B cell (primary cell): Measurements from ENCODE around the gene IL10RA. TPM values are rescaled to one million over a fixed set of nuclear protein-coding genes. Genes with fewer than 3 reads are reported as not detected.

ENCODE experiments used
- ATAC-seq: fragments of 200-7000 bp; cut with Tn5 transposase; one replicate; pipeline ENCODE4 v1.10.0; 2021; ENCODE audit warnings: low read depth, mild to moderate bottlenecking, moderate number of reproducible peaks, moderate library complexity
- CTCF ChIA-PET: fragments of 350-600 bp; sonication (Branson Sonifier 250); formaldehyde crosslinking; loops from one replicate; lab custom pipeline; 2021; ENCODE audit warnings: antibody characterized with exemption, inconsistent platforms; lab: Charles Lee
- POLR2A ChIA-PET: fragments of 350-600 bp; sonication (Branson Sonifier 250); formaldehyde crosslinking; loops from one replicate; lab custom pipeline; 2021; ENCODE audit warnings: antibody characterized with exemption; lab: Charles Lee
- DNase-seq: peaks from one replicate; pipeline ENCODE4 v3.0.0; 2013
- H2AFZ ChIP-seq: 2 replicates; pipeline ENCODE4 v1.6.1; 2012; ENCODE audit warnings: mild to moderate bottlenecking, low read depth, low read length; ENCODE audit not compliant: insufficient read depth, poor library complexity, severe bottlenecking
- H3K27ac ChIP-seq, 2 donors: 1 replicate in 1 of 2; 2 replicates in 1 of 2; pipeline ENCODE4 v1.5.1; 2012 to 2013; ENCODE audit warnings: low read length in 2 of 2, mild to moderate bottlenecking in 2 of 2, moderate library complexity in 1 of 2
- H3K27me3 ChIP-seq, 4 experiments: fragments of 200-600 bp in 1 of 4; sonication (generic) in 1 of 4; replicated peaks in 1 of 4; 1 replicate in 2 of 4; 2 replicates in 2 of 4; pipeline versions ENCODE4 v1.6.1 to v1.7.0; 2013 to 2016; ENCODE audit warnings: low read length in 3 of 4, mild to moderate bottlenecking in 2 of 4, mixed read lengths in 1 of 4, moderate library complexity in 1 of 4; ENCODE audit not compliant: insufficient read depth in 4 of 4, control insufficient read depth in 3 of 4; ENCODE audit errors: control extremely low read depth in 1 of 4
- H3K36me3 ChIP-seq, 2 experiments: replicated peaks in 1 of 2; 1 replicate in 1 of 2; 2 replicates in 1 of 2; pipeline versions ENCODE4 v1.6.1 to v1.7.1; 2013; ENCODE audit warnings: low read length in 1 of 2; ENCODE audit not compliant: insufficient read depth in 2 of 2, control insufficient read depth in 1 of 2; ENCODE audit errors: control extremely low read depth in 1 of 2, extremely low read depth in 1 of 2
- H3K4me1 ChIP-seq, 2 donors: fragments of 200-600 bp in 1 of 2; sonication (generic) in 1 of 2; 1 replicate in 1 of 2; 2 replicates in 1 of 2; pipeline versions ENCODE4 v1.5.1 to v1.6.1; 2013 to 2017; ENCODE audit warnings: low read length in 2 of 2; ENCODE audit not compliant: control insufficient read depth in 2 of 2, insufficient read depth in 2 of 2
- H3K4me2 ChIP-seq: replicated peaks from 2 replicates; pipeline ENCODE3; 2012; ENCODE audit warnings: mild to moderate bottlenecking, low read depth, low read length; ENCODE audit not compliant: poor library complexity, severe bottlenecking
- H3K4me3 ChIP-seq, 5 experiments: fragments of 200-600 bp in 1 of 5; sonication (generic) in 1 of 5; 1 replicate in 3 of 5; 2 replicates in 2 of 5; pipeline versions ENCODE4 v1.5.1 to v1.7.0; 2011 to 2016; ENCODE audit warnings: low read length in 4 of 5, mild to moderate bottlenecking in 4 of 5, low read depth in 2 of 5, control low read depth in 1 of 5, moderate library complexity in 1 of 5; ENCODE audit not compliant: insufficient read depth in 1 of 5; ENCODE audit errors: control extremely low read depth in 1 of 5, extremely low read depth in 1 of 5
- H3K79me2 ChIP-seq: fragments of 200-600 bp; sonication (generic); one replicate; pipeline ENCODE4 v1.6.0; 2016; ENCODE audit warnings: low read length; ENCODE audit not compliant: control insufficient read depth, insufficient read depth
- H3K9ac ChIP-seq: fragments of 200-600 bp; sonication (generic); 2 replicates; pipeline ENCODE4 v1.6.1; 2017; ENCODE audit warnings: mild to moderate bottlenecking, low read length, moderate library complexity
- H3K9me3 ChIP-seq, 3 donors: one replicate each; pipeline versions ENCODE4 v1.6.1 to v1.7.1; 2013; ENCODE audit warnings: low read length in 2 of 3; ENCODE audit not compliant: control insufficient read depth in 2 of 3, insufficient read depth in 1 of 3; ENCODE audit errors: control extremely low read depth in 1 of 3
- H4K20me1 ChIP-seq: 2 replicates; pipeline ENCODE4 v1.6.0; 2012; ENCODE audit warnings: mild to moderate bottlenecking, low read length; ENCODE audit not compliant: insufficient read depth, control insufficient read depth, poor library complexity, severe bottlenecking
- H3K27ac Mint-ChIP-seq: one replicate; pipeline ENCODE4 v1.8.0; 2021; ENCODE audit warnings: mixed read lengths
- H3K27me3 Mint-ChIP-seq: one replicate; pipeline ENCODE4 v1.8.0; 2021; ENCODE audit warnings: mixed read lengths
- H3K4me1 Mint-ChIP-seq: one replicate; pipeline ENCODE4 v1.8.0; 2021; ENCODE audit warnings: mixed read lengths
- H3K4me3 Mint-ChIP-seq: one replicate; pipeline ENCODE4 v1.8.0; 2021; ENCODE audit warnings: mixed read lengths
- H3K9me3 Mint-ChIP-seq: one replicate; pipeline ENCODE4 v1.8.0; 2022; ENCODE audit warnings: mixed read lengths; ENCODE audit not compliant: insufficient read depth
- CTCF ChIP-seq: fragments of 200-600 bp; IDR thresholded peaks from one replicate; pipeline ENCODE4 v1.8.0; 2022; ENCODE audit warnings: antibody characterized with exemption, mild to moderate bottlenecking
- EZH2 ChIP-seq: IDR thresholded peaks from 2 replicates; pipeline ENCODE4 v1.6.1; 2012; ENCODE audit warnings: borderline replicate concordance, low read depth, mild to moderate bottlenecking, moderate library complexity, low read length; ENCODE audit not compliant: insufficient read depth, poor library complexity, severe bottlenecking
- WGBS: methylation state at CpG from one replicate; pipeline ENCODE4 v1.1.5; 2013; ENCODE audit warnings: missing lambda C conversion rate; ENCODE audit not compliant: insufficient coverage; 5-methylcytosine and 5-hydroxymethylcytosine counted together
- intact Hi-C: fragments of 100-400 bp; cut with micrococcal nuclease; formaldehyde crosslinking; loops from one replicate; pipeline ENCODE4 v1.10.0; 2022
- polyA plus RNA-seq: library from polyadenylated mRNA; depleted of rRNA; stranded (reverse); fragments of >200 nt; gene quantifications from 2 replicates; pipeline ENCODE4 v1.2.3, GENCODE V29; 2012
- total RNA-seq, 2 donors: library from RNA; stranded (reverse); fragments of 120-200 nt in 1 of 2; gene quantifications; 1 replicate in 1 of 2; 2 replicates in 1 of 2; pipeline versions ENCODE4 v1.2.3 to v1.2.4, GENCODE V29; 2013 to 2022

IL10RA gene
- total and polyA plus RNA-seq, 2 donors (not counting 1 experiment from before 2014, with no cell fraction given): 73.3 to 417 TPM

- 83% methylated on average over 11 of the region's 12 CpGs for WGBS
- H3K9me3 Mint-ChIP-seq: peaks cover 2% of the 10 kb centered on the region
- Histone ChIP-seq H3K4me1 (peaks cover 94 to 96% of the 10 kb centered on the region in 2 donors), H3K27me3 (no peaks in the 10 kb centered on the region), H3K9me3 (peaks cover 0 to 4% (median 4%) of the 10 kb centered on the region in 3 donors), H4K20me1 (no peaks in the 10 kb centered on the region), H3K27ac (peak overlapping the region; percentile 95 to 99), H3K4me2 (peak overlapping the region; percentile 67), H3K9ac (peak overlapping the region; percentile 33), H3K79me2 (peaks cover 10% of the 10 kb centered on the region), H3K4me3 (no peak overlapping the region), H2AFZ (peak overlapping the region; percentile 10), H3K36me3 (peaks cover 0 to 7% of the 10 kb centered on the region in 2 experiments)
- DNase-seq: no peak
- H3K4me3 Mint-ChIP-seq: peak overlapping the region; percentile 49
- H3K27ac Mint-ChIP-seq: peak overlapping the region; percentile 99
- ChIA-PET CTCF (interaction anchor here (0.6 to 10.5 kb wide), 10 partner anchors 8 to 920 kb away, joined by 3 to 133 read pairs (median 4); partner anchors contain the start of genes BCL9L and IL10RA), POLR2A (interaction anchor here (0.6 to 20.9 kb wide), 8 partner anchors 10 to 198 kb away, joined by 3 to 346 read pairs (median 6); partner anchors contain the start of gene IL10RA)
- intact Hi-C loops: loop anchor here (5.0 kb wide), 1 partner anchor 33 kb away; no protein-coding TSS in a partner anchor
- no peak for TF ChIP-seq CTCF
- TF ChIP-seq EZH2: no peak
- H3K4me1 Mint-ChIP-seq: peaks cover 94% of the 10 kb centered on the region
- H3K27me3 Mint-ChIP-seq: no peaks in the 10 kb centered on the region
- ATAC-seq: no peak
These were observed 19.3 kb downstream of the IL10RA start for GRCh38 chr11:118005224-118006152.
